Measurements from ENCODE around the gene KRTAP10-9.

Gene KRTAP10-9

GRCh38 chr21:44664691-44665090, 37.8 kb downstream of the KRTAP10-9 start:
- DNase-seq (ENCODE audit: extremely low spot score): no peak
- no peak for TF ChIP-seq CTCF (IDR thresholded peaks at IDR 0.05; ENCODE audit: control extremely low read depth, extremely low read depth, low read depth, missing control alignments)
- ChIA-PET CTCF (interaction anchor here (1.0 kb wide), 1 partner anchor 12 kb away, joined by 4 read pairs; no protein-coding TSS in a partner anchor), POLR2A (no interaction called here)

- CTCF ChIA-PET: interaction anchor here (1.4 kb wide), 2 partner anchors 9 kb away, joined by 3 read pairs; partner anchors contain the start of gene KRTAP12-3
- no peak for DNase-seq (ENCODE audit: extremely low spot score)
- no peak for TF ChIP-seq CTCF (IDR thresholded peaks at IDR 0.05; ENCODE audit: control extremely low read depth, extremely low read depth, low read depth, missing control alignments)
- POLR2A ChIA-PET: no interaction called here
These were observed 39.8 kb downstream of the KRTAP10-9 start, which contains the start of gene KRTAP12-2 for GRCh38 chr21:44666401-44667320. Gene KRTAP12-2 (minus strand): TSS chr21:44666927. CDS start chr21:44666886, 41 bp downstream.

- CTCF ChIA-PET: interaction anchor here (1.4 kb wide), 1 partner anchor 10 kb away, joined by 3 read pairs; the partner anchor contains the start of gene KRTAP12-3
- DNase-seq (ENCODE audit: extremely low spot score): no peak
- no peak for TF ChIP-seq CTCF (IDR thresholded peaks at IDR 0.05; ENCODE audit: control extremely low read depth, extremely low read depth, low read depth, missing control alignments)
These were observed 40.7 kb downstream of the KRTAP10-9 start for GRCh38 chr21:44667612-44668011.

GRCh38 chr21:44670642-44671432, 43.9 kb downstream of the KRTAP10-9 start:
- CTCF ChIA-PET: no interaction called here

More at GRCh38 chr21:44667612-44668011, 40.7 kb downstream of the KRTAP10-9 start:
- POLR2A ChIA-PET: no interaction called here

GRCh38 chr21:44671911-44672310, 45.0 kb downstream of the KRTAP10-9 start:
- TF ChIP-seq CTCF (IDR thresholded peaks at IDR 0.05; ENCODE audit: control extremely low read depth, extremely low read depth, low read depth, missing control alignments): no peak
- DNase-seq (ENCODE audit: extremely low spot score): no peak
- ChIA-PET POLR2A (no interaction called here), CTCF (no interaction called here)

More at GRCh38 chr21:44670642-44671432, 43.9 kb downstream of the KRTAP10-9 start:
- no peak for TF ChIP-seq CTCF (IDR thresholded peaks at IDR 0.05; ENCODE audit: control extremely low read depth, extremely low read depth, low read depth, missing control alignments)
- DNase-seq (ENCODE audit: extremely low spot score): no peak
- POLR2A ChIA-PET: no interaction called here

- ChIA-PET CTCF (no interaction called here), POLR2A (no interaction called here)
- TF ChIP-seq CTCF (IDR thresholded peaks at IDR 0.05; ENCODE audit: control extremely low read depth, extremely low read depth, low read depth, missing control alignments): no peak
- DNase-seq (ENCODE audit: extremely low spot score): no peak
These were observed 51.0 kb downstream of the KRTAP10-9 start for GRCh38 chr21:44677881-44678280.

Measured in GM10248 (cell line).